G401.6 (cell line): ENCODE results near the gene PPP2R2C.

Experiments used
- FAIRE-seq: peaks from 2 replicates; lab custom pipeline; 2012; peaks lifted over from hg19 to GRCh38; lab: Jason Lieb, UNC

Gene PPP2R2C

GRCh38 chr4:6378493-6379445 is 93.6 kb downstream of the PPP2R2C start:
- FAIRE-seq: no peak

- FAIRE-seq: no peak
Measured at GRCh38 chr4:6377626-6378492, 94.6 kb downstream of the PPP2R2C start.

- FAIRE-seq: no peak
Measured at GRCh38 chr4:6375620-6376295, 96.7 kb downstream of the PPP2R2C start.

- FAIRE-seq: no peak
Measured at GRCh38 chr4:6374575-6374974, 97.8 kb downstream of the PPP2R2C start.

GRCh38 chr4:6373541-6374410 is 98.6 kb downstream of the PPP2R2C start:
- FAIRE-seq: no peak

GRCh38 chr4:6372649-6373525 is 99.5 kb downstream of the PPP2R2C start:
- no peak for FAIRE-seq

GRCh38 chr4:6371812-6372211 is 100.6 kb downstream of the PPP2R2C start:
- FAIRE-seq: no peak

GRCh38 chr4:6371271-6371670 is 101.1 kb downstream of the PPP2R2C start:
- no peak for FAIRE-seq

- no peak for FAIRE-seq
Measured at GRCh38 chr4:6369924-6370645, 102.3 kb downstream of the PPP2R2C start.

GRCh38 chr4:6369511-6369910 is 102.9 kb downstream of the PPP2R2C start:
- no peak for FAIRE-seq

- FAIRE-seq: no peak
Measured at GRCh38 chr4:6369035-6369434, 103.4 kb downstream of the PPP2R2C start.

GRCh38 chr4:6368601-6369000 is 103.8 kb downstream of the PPP2R2C start:
- FAIRE-seq: no peak

- FAIRE-seq: no peak
Measured at GRCh38 chr4:6368096-6368495, 104.3 kb downstream of the PPP2R2C start.

GRCh38 chr4:6367371-6367851 is 105.0 kb downstream of the PPP2R2C start:
- FAIRE-seq: no peak

GRCh38 chr4:6366581-6366980 is 105.8 kb downstream of the PPP2R2C start:
- no peak for FAIRE-seq

- no peak for FAIRE-seq
Measured at GRCh38 chr4:6365545-6366086, 106.8 kb downstream of the PPP2R2C start.

GRCh38 chr4:6364581-6364980 is 107.8 kb downstream of the PPP2R2C start:
- no peak for FAIRE-seq

- FAIRE-seq: no peak
Measured at GRCh38 chr4:6364146-6364545, 108.3 kb downstream of the PPP2R2C start.

GRCh38 chr4:6362896-6363295 is 109.5 kb downstream of the PPP2R2C start:
- FAIRE-seq: no peak
